DOHH2 (cell line): ENCODE results near the gene FBN1.

Experiments
- H3F3A ChIP-seq: fragments of 200-600 bp; sonication (generic), shearing (Covaris generic); 2 replicates; pipeline ENCODE4 v1.6.0; 2016; ENCODE audit warnings: antibody characterized with exemption, mild to moderate bottlenecking; ENCODE audit not compliant: control insufficient read depth, insufficient read depth
- H3K27ac ChIP-seq: fragments of 200-600 bp; sonication (generic); 2 replicates; pipeline ENCODE4 v1.5.1; 2014; ENCODE audit warnings: low read depth, mild to moderate bottlenecking, low read length, moderate library complexity
- H3K27me3 ChIP-seq: fragments of 200-600 bp; sonication (generic); 2 replicates; pipeline ENCODE4 v1.6.1; 2014; ENCODE audit warnings: mild to moderate bottlenecking, low read length, mixed read lengths; ENCODE audit not compliant: control insufficient read depth
- H3K36me3 ChIP-seq: fragments of 200-600 bp; sonication (generic); 2 replicates; pipeline ENCODE4 v1.6.1; 2014; ENCODE audit warnings: mild to moderate bottlenecking, low read length, moderate library complexity, mixed read lengths; ENCODE audit not compliant: control insufficient read depth
- H3K4me1 ChIP-seq: fragments of 200-600 bp; sonication (generic); 2 replicates; pipeline ENCODE4 v1.6.1; 2014; ENCODE audit warnings: mild to moderate bottlenecking, low read length, mixed read lengths; ENCODE audit not compliant: control insufficient read depth
- H3K4me2 ChIP-seq: fragments of 200-600 bp; sonication (generic); 2 replicates; pipeline ENCODE4 v1.6.0; 2014; ENCODE audit warnings: mild to moderate bottlenecking, low read length, moderate library complexity
- H3K4me3 ChIP-seq: fragments of 200-600 bp; sonication (generic); 2 replicates; pipeline ENCODE4 v1.5.1; 2014; ENCODE audit warnings: mild to moderate bottlenecking, low read length, mixed read lengths
- H3K79me2 ChIP-seq: fragments of 200-600 bp; sonication (generic); 2 replicates; pipeline ENCODE4 v1.6.1; 2014; ENCODE audit warnings: mild to moderate bottlenecking, low read length, mixed read lengths; ENCODE audit not compliant: control insufficient read depth
- H3K9me2 ChIP-seq: fragments of 200-600 bp; sonication (generic); replicated peaks from 2 replicates; pipeline ENCODE4 v1.6.1; 2014; ENCODE audit warnings: mild to moderate bottlenecking, low read length, mixed read lengths; ENCODE audit not compliant: control insufficient read depth
- H3K9me3 ChIP-seq: fragments of 200-600 bp; sonication (generic); 2 replicates; pipeline ENCODE4 v1.6.1; 2014; ENCODE audit warnings: antibody characterized with exemption, low read length, mixed read lengths; ENCODE audit not compliant: control insufficient read depth, insufficient read depth
- H4K20me1 ChIP-seq: fragments of 200-600 bp; sonication (generic); 2 replicates; pipeline ENCODE4 v1.6.0; 2014; ENCODE audit warnings: low read depth, mild to moderate bottlenecking, antibody characterized with exemption, low read length, moderate library complexity; ENCODE audit not compliant: control insufficient read depth, insufficient read depth
- EZH2phosphoT487 ChIP-seq: fragments of 200-600 bp; sonication (generic); IDR thresholded peaks from 2 replicates; pipeline ENCODE4 v1.6.1; 2017; ENCODE audit warnings: borderline replicate concordance, mild to moderate bottlenecking, antibody characterized with exemption, low read length, moderate library complexity, mixed read lengths
- TF ChIP-seq, protein P1 (sequence below): fragments of 200-600 bp; sonication (generic); IDR thresholded peaks from one replicate; pipeline ENCODE4 v1.5.1; 2014; ENCODE audit warnings: antibody characterized with exemption, mild to moderate bottlenecking, low read depth, low read length; ENCODE audit not compliant: poor library complexity, severe bottlenecking

The FBN1 gene

DNA sequence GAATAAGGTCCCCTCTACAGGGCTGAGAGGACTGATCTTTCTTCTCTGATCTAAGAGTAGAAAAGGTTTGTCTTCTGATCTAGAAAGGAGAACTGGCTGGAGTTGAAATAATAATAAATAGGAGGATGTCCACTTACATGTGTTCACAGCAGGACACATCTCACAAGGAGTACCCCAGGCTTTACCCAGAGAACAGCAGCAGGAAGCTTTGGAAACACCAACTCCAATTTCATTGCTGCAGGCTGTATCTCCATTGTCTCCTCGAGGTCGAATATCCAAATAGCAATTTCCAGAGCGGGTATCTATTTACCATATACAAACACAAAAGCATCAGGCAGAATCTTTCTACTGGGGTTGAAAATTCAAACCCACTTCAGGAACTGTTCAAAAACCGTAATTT lies 177.7 kb downstream of the FBN1 start:
- no peak overlapping the region for H3K27ac ChIP-seq
- H3K27me3 ChIP-seq, result no peaks in the 10 kb centered on the region
- TF ChIP-seq EZH2phosphoT487, result no peak
- TF ChIP-seq, protein P1, sequence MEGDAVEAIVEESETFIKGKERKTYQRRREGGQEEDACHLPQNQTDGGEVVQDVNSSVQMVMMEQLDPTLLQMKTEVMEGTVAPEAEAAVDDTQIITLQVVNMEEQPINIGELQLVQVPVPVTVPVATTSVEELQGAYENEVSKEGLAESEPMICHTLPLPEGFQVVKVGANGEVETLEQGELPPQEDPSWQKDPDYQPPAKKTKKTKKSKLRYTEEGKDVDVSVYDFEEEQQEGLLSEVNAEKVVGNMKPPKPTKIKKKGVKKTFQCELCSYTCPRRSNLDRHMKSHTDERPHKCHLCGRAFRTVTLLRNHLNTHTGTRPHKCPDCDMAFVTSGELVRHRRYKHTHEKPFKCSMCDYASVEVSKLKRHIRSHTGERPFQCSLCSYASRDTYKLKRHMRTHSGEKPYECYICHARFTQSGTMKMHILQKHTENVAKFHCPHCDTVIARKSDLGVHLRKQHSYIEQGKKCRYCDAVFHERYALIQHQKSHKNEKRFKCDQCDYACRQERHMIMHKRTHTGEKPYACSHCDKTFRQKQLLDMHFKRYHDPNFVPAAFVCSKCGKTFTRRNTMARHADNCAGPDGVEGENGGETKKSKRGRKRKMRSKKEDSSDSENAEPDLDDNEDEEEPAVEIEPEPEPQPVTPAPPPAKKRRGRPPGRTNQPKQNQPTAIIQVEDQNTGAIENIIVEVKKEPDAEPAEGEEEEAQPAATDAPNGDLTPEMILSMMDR, result no peak
- no peaks in the 10 kb centered on the region for H3K9me3 ChIP-seq
- no peaks in the 10 kb centered on the region for H3K4me1 ChIP-seq
- H3K4me2 ChIP-seq, result no peak overlapping the region
- H3K79me2 ChIP-seq, result no peaks in the 10 kb centered on the region
- no peaks in the 10 kb centered on the region for H4K20me1 ChIP-seq
- H3K36me3 ChIP-seq, result no peaks in the 10 kb centered on the region
- H3K4me3 ChIP-seq, result no peak overlapping the region
- H3K9me2 ChIP-seq, result no peaks in the 10 kb centered on the region
- H3F3A ChIP-seq, result no peaks in the 10 kb centered on the region

DNA sequence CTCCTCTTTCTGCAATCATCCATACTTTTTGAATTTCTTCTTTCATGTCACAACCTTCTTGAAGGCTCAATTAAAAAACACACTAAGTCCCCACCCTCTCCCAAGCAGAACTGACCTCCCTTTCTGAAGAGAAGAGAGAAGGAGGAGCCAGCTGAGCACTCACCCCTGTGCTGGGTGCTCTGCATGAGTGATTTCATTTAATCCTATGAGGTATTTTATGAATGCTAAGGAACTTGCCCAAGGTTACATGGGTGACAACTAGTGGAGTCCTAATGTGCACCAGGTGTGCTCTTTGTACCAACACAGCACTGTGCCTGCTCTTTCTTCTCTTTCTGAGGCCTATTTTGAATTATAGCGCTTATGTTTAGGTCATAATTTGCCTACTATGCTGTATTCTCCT lies 178.7 kb downstream of the FBN1 start:
- Histone ChIP-seq H3K9me2 (no peaks in the 10 kb centered on the region), H3K79me2 (no peaks in the 10 kb centered on the region), H3K27me3 (no peaks in the 10 kb centered on the region), H3F3A (no peaks in the 10 kb centered on the region), H3K4me3 (no peak overlapping the region), H3K36me3 (no peaks in the 10 kb centered on the region), H4K20me1 (no peaks in the 10 kb centered on the region), H3K4me1 (no peaks in the 10 kb centered on the region), H3K9me3 (no peaks in the 10 kb centered on the region), H3K4me2 (no peak overlapping the region), H3K27ac (no peak overlapping the region)
- TF ChIP-seq, protein P1, result no peak
- TF ChIP-seq EZH2phosphoT487, result no peak

DNA sequence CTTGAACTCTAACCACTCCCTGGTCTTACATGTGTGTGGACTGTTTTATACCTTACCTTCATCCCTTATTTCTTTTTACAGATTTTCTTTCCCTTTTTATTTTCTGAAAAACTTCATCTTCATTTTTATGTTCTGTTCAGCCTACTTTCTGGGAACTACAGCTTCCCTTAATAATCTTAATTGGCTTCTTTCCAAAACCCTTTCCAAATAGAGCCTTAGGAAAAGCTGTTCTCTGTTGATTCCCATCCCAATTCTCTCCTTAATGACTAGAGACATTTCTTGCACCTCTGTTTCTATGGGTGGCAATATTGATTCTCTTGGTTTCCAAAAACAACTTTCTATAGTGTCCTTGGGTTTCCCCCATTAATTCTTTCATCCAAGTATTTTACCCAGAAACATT lies 179.4 kb downstream of the FBN1 start:
- Histone ChIP-seq H3K36me3 (no peaks in the 10 kb centered on the region), H3K27me3 (no peaks in the 10 kb centered on the region), H3K4me3 (no peak overlapping the region), H3K4me1 (no peaks in the 10 kb centered on the region), H3K4me2 (no peak overlapping the region), H3K9me2 (no peaks in the 10 kb centered on the region), H4K20me1 (no peaks in the 10 kb centered on the region), H3K27ac (no peak overlapping the region), H3F3A (no peaks in the 10 kb centered on the region), H3K79me2 (no peaks in the 10 kb centered on the region), H3K9me3 (no peaks in the 10 kb centered on the region)
- TF ChIP-seq EZH2phosphoT487, result no peak
- TF ChIP-seq, protein P1, result no peak

DNA sequence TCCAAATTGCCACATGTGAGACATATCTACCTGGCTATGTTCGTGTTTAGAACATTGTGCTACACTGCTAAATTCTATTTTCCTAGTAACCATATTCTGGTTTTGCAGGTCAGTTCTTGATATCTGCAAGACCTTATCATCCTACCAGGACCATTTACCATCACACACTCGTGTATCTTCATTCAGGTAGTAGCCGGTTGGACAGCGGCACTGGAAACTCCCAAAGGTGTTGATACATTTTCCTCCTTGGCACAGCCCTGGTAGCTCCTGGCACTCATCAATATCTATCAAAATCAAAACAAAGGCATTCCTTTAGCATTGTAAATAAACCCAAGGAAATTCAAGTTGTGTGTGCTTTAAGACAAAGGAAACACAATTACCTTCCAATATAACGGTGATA lies 180.1 kb downstream of the FBN1 start:
- H3K4me3 ChIP-seq, result no peak overlapping the region
- no peak for TF ChIP-seq EZH2phosphoT487
- TF ChIP-seq, protein P1, result no peak
- H3K9me3 ChIP-seq, result no peaks in the 10 kb centered on the region
- no peak overlapping the region for H3K27ac ChIP-seq
- H3K36me3 ChIP-seq, result no peaks in the 10 kb centered on the region
- no peaks in the 10 kb centered on the region for H3K79me2 ChIP-seq
- H4K20me1 ChIP-seq, result no peaks in the 10 kb centered on the region
- no peaks in the 10 kb centered on the region for H3K4me1 ChIP-seq
- H3K4me2 ChIP-seq, result no peak overlapping the region
- no peaks in the 10 kb centered on the region for H3K9me2 ChIP-seq
- H3K27me3 ChIP-seq, result no peaks in the 10 kb centered on the region
- no peaks in the 10 kb centered on the region for H3F3A ChIP-seq
